H9 (cell line): ENCODE data around the gene JRKL. TPM values are rescaled to one million over a fixed set of nuclear protein-coding genes. Genes with fewer than 3 reads are reported as not detected.

Source experiments
- DNase-seq: peaks from one replicate; pipeline ENCODE4 v3.0.0-alpha.2; 2017
- H2AFZ ChIP-seq: one replicate; pipeline ENCODE4 v1.6.1; 2013; ENCODE audit warnings: mild to moderate bottlenecking, low read length, control low read depth, moderate library complexity
- H2AK5ac ChIP-seq: 2 replicates; pipeline ENCODE4 v1.6.1; 2013; ENCODE audit warnings: low read length, control low read depth, mixed read lengths; ENCODE audit not compliant: insufficient read length
- H2BK120ac ChIP-seq: one replicate; pipeline ENCODE4 v1.6.1; 2013; ENCODE audit warnings: low read depth, mild to moderate bottlenecking, low read length, control low read depth, inconsistent platforms; ENCODE audit not compliant: poor library complexity, severe bottlenecking
- H2BK12ac ChIP-seq: 2 replicates; pipeline ENCODE4 v1.6.1; 2013; ENCODE audit warnings: low read length, control low read depth, mixed read lengths, low read depth; ENCODE audit not compliant: insufficient read length
- H2BK15ac ChIP-seq: 2 replicates; pipeline ENCODE4 v1.6.1; 2013; ENCODE audit warnings: low read depth, low read length, control low read depth
- H2BK20ac ChIP-seq: one replicate; pipeline ENCODE4 v1.6.1; 2013; ENCODE audit warnings: low read depth, mild to moderate bottlenecking, low read length, control low read depth, inconsistent platforms; ENCODE audit not compliant: poor library complexity, severe bottlenecking
- H2BK5ac ChIP-seq: 2 replicates; pipeline ENCODE4 v1.6.1; 2013; ENCODE audit warnings: low read length, control low read depth, mixed read lengths; ENCODE audit not compliant: insufficient read length
- H3K14ac ChIP-seq: 2 replicates; pipeline ENCODE4 v1.6.1; 2013; ENCODE audit warnings: low read length, control low read depth; ENCODE audit not compliant: insufficient read depth
- H3K18ac ChIP-seq: 2 replicates; pipeline ENCODE4 v1.6.1; 2013; ENCODE audit warnings: low read depth, mild to moderate bottlenecking, mixed read lengths, low read length, control low read depth; ENCODE audit not compliant: insufficient read length
- H3K23ac ChIP-seq: 2 replicates; pipeline ENCODE4 v1.6.1; 2013; ENCODE audit warnings: low read length, control low read depth, mixed read lengths, low read depth; ENCODE audit not compliant: insufficient read length
- H3K23me2 ChIP-seq: 2 replicates; pipeline ENCODE4 v1.6.1; 2013; ENCODE audit warnings: low read depth, mild to moderate bottlenecking, mixed read lengths, low read length, control low read depth; ENCODE audit not compliant: insufficient read length, poor library complexity, severe bottlenecking
- H3K27ac ChIP-seq: 2 replicates; pipeline ENCODE4 v1.5.1; 2013; ENCODE audit warnings: low read length, control low read depth, mixed read lengths, low read depth; ENCODE audit not compliant: insufficient read length
- H3K27me3 ChIP-seq: 2 replicates; pipeline ENCODE4 v1.6.1; 2013; ENCODE audit warnings: low read length, control low read depth, inconsistent platforms; ENCODE audit not compliant: insufficient read depth
- H3K4ac ChIP-seq: 2 replicates; pipeline ENCODE4 v1.6.1; 2013; ENCODE audit warnings: low read depth, mild to moderate bottlenecking, control low read depth, inconsistent platforms, low read length, moderate library complexity
- H3K4me1 ChIP-seq: 2 replicates; pipeline ENCODE4 v1.6.1; 2013; ENCODE audit warnings: low read length, control low read depth, inconsistent platforms; ENCODE audit not compliant: insufficient read depth
- H3K4me2 ChIP-seq: 2 replicates; pipeline ENCODE4 v1.6.1; 2013; ENCODE audit warnings: low read length, control low read depth, mixed read lengths; ENCODE audit not compliant: insufficient read length, insufficient read depth
- H3K56ac ChIP-seq: 2 replicates; pipeline ENCODE4 v1.6.1; 2013; ENCODE audit warnings: low read depth, mild to moderate bottlenecking, mixed read lengths, low read length, control low read depth; ENCODE audit not compliant: insufficient read length
- H3K79me1 ChIP-seq: 2 replicates; pipeline ENCODE4 v1.6.1; 2013; ENCODE audit warnings: low read depth, mild to moderate bottlenecking, moderate library complexity, low read length, control low read depth, inconsistent platforms; ENCODE audit not compliant: insufficient read depth, poor library complexity, severe bottlenecking
- H3K79me2 ChIP-seq: 2 replicates; pipeline ENCODE4 v1.6.1; 2013; ENCODE audit warnings: low read length, control low read depth, inconsistent platforms; ENCODE audit not compliant: insufficient read depth
- H3K9ac ChIP-seq: 2 replicates; pipeline ENCODE4 v1.6.1; 2013; ENCODE audit warnings: low read length, control low read depth, mixed read lengths; ENCODE audit not compliant: insufficient read length; ENCODE audit errors: extremely low read depth
- H3K9me3 ChIP-seq: one replicate; pipeline ENCODE4 v1.6.1; 2013; ENCODE audit warnings: low read depth, low read length, inconsistent platforms; ENCODE audit not compliant: control insufficient read depth
- H3T11ph ChIP-seq: one replicate; pipeline ENCODE4 v1.6.1; 2013; ENCODE audit warnings: mild to moderate bottlenecking, low read length, control low read depth, inconsistent platforms
- H4K20me1 ChIP-seq: one replicate; pipeline ENCODE4 v1.6.1; 2013; ENCODE audit not compliant: control insufficient read depth, insufficient read length, insufficient read depth
- H4K5ac ChIP-seq: 2 replicates; pipeline ENCODE4 v1.6.1; 2013; ENCODE audit warnings: low read depth, mild to moderate bottlenecking, mixed read lengths, low read length, control low read depth; ENCODE audit not compliant: insufficient read length
- H4K8ac ChIP-seq: replicated peaks from 2 replicates; pipeline ENCODE4 v1.6.1; 2013; ENCODE audit warnings: low read length, control low read depth, mixed read lengths, low read depth; ENCODE audit not compliant: insufficient read length
- H4K91ac ChIP-seq: 2 replicates; pipeline ENCODE4 v1.6.1; 2013; ENCODE audit warnings: low read depth, mild to moderate bottlenecking, moderate library complexity, mixed read lengths, low read length, control low read depth; ENCODE audit not compliant: insufficient read length
- H3K27ac Mint-ChIP-seq, 3 experiments: 2 replicates in 2 of 3; 3 replicates in 1 of 3; pipeline ENCODE4 v1.8.0; 2020 to 2021; ENCODE audit warnings: mixed read lengths in 3 of 3, mild to moderate bottlenecking in 1 of 3, moderate library complexity in 1 of 3
- H3K27me3 Mint-ChIP-seq: 2 replicates; pipeline ENCODE4 v1.8.0; 2021; ENCODE audit warnings: low read depth, mild to moderate bottlenecking, moderate library complexity, mixed read lengths
- H3K36me3 Mint-ChIP-seq, 3 experiments: 2 replicates in 2 of 3; 3 replicates in 1 of 3; pipeline ENCODE4 v1.8.0; 2020 to 2021; ENCODE audit warnings: low read depth in 3 of 3, mixed read lengths in 3 of 3; ENCODE audit not compliant: insufficient read depth in 1 of 3
- H3K4me1 Mint-ChIP-seq, 2 experiments: 2 replicates each; pipeline ENCODE4 v1.8.0; 2020; ENCODE audit warnings: mixed read lengths in 2 of 2
- H3K4me3 Mint-ChIP-seq, 2 experiments: 2 replicates in 1 of 2; 3 replicates in 1 of 2; pipeline ENCODE4 v1.8.0; 2020 to 2021; ENCODE audit warnings: mild to moderate bottlenecking in 2 of 2, mixed read lengths in 2 of 2, moderate library complexity in 1 of 2
- H3K9me3 Mint-ChIP-seq, 2 experiments: 2 replicates in 1 of 2; 3 replicates in 1 of 2; pipeline ENCODE4 v1.8.0; 2020; ENCODE audit warnings: mild to moderate bottlenecking in 2 of 2, mixed read lengths in 2 of 2, moderate library complexity in 1 of 2
- CTCF ChIP-seq: fragments of 200-600 bp; sonication (generic); conservative IDR thresholded peaks from 3 replicates; pipeline ENCODE4 v1.8.0; 2021; ENCODE audit warnings: antibody characterized with exemption, mild to moderate bottlenecking
- WGBS: extraction: QIAGEN DNeasy Blood & Tissue Kit; methylation state at CpG from one replicate; pipeline ENCODE4 v1.1.7; 2013; ENCODE audit warnings: missing lambda C conversion rate, low lambda C conversion rate, mixed read lengths; ENCODE audit not compliant: insufficient read length; ENCODE audit errors: extremely low coverage; 5-methylcytosine and 5-hydroxymethylcytosine counted together
- total RNA-seq: library from RNA; stranded (reverse); gene quantifications from 2 replicates; pipeline ENCODE4 v1.2.1, GENCODE V29; 2021

The JRKL gene
- total RNA-seq, 1 experiment from 2014 or later, result 3.6 TPM

- H3K56ac ChIP-seq, result no peak overlapping the region
- H2BK5ac ChIP-seq, result no peak overlapping the region
- no peak overlapping the region for H2BK15ac ChIP-seq
- no peaks in the 10 kb centered on the region for H3K79me2 ChIP-seq
- H3T11ph ChIP-seq, result no peak overlapping the region
- H3K4me3 Mint-ChIP-seq, result no peak overlapping the region
- H3K9me3 Mint-ChIP-seq, result no peaks in the 10 kb centered on the region
- no peaks in the 10 kb centered on the region; the same call in 1 of the 2 replicates for H3K4me1 ChIP-seq
- H2AK5ac ChIP-seq, result no peak overlapping the region
- no peak overlapping the region for H3K9ac ChIP-seq
- H2BK20ac ChIP-seq, result no peak overlapping the region
- H4K8ac ChIP-seq, result no peak overlapping the region
- H2BK120ac ChIP-seq, result no peak overlapping the region
- no peak overlapping the region for H3K23ac ChIP-seq
- H3K36me3 Mint-ChIP-seq, result peaks cover 0 to 9% (median 0%) of the 10 kb centered on the region in 3 experiments; a peak in 3 of 7 replicates
- no peak overlapping the region for H2AFZ ChIP-seq
- H3K18ac ChIP-seq, result no peak overlapping the region
- no peaks in the 10 kb centered on the region for H3K9me3 ChIP-seq
- no peaks in the 10 kb centered on the region for H3K79me1 ChIP-seq
- no peaks in the 10 kb centered on the region for H3K27me3 ChIP-seq
- no peaks in the 10 kb centered on the region for H4K20me1 ChIP-seq
- no CpG with 5 or more reads among the region's 1 CpG for WGBS
- no peak overlapping the region; a peak in 1 of 7 replicates for H3K27ac Mint-ChIP-seq
- H3K4ac ChIP-seq, result no peak overlapping the region
- no peak overlapping the region for H3K4me2 ChIP-seq
- H3K14ac ChIP-seq, result no peak overlapping the region
- DNase-seq, result no peak
- H3K23me2 ChIP-seq, result no peaks in the 10 kb centered on the region
- no peak overlapping the region for H4K5ac ChIP-seq
- no peak overlapping the region for H3K27ac ChIP-seq
- no peaks in the 10 kb centered on the region; a peak in 1 of 4 replicates for H3K4me1 Mint-ChIP-seq
- no peak overlapping the region for H4K91ac ChIP-seq
- no peaks in the 10 kb centered on the region for H3K27me3 Mint-ChIP-seq
- H2BK12ac ChIP-seq, result no peak overlapping the region
- no peak for TF ChIP-seq CTCF
Measured at GRCh38 chr11:96357794-96358193, 32.0 kb upstream of the JRKL start.
